ENCODE results near the gene TRIM75.
"Not testable (repeated sequence)": the region's sequence is repeated elsewhere in the genome, so short reads cannot be mapped to it uniquely, and the experiment has no call there.

The TRIM75 gene

GRCh38 chr4:165053645-165054044, at the start of gene TRIM75:
TRIM75 (plus strand) TSS chr4:165053866; CDS start chr4:165059148, 5,282 bp downstream.
- in situ Hi-C loops (cut with MboI; ENCODE audit: low sequenced_read_pairs): no loop called here

DNA sequence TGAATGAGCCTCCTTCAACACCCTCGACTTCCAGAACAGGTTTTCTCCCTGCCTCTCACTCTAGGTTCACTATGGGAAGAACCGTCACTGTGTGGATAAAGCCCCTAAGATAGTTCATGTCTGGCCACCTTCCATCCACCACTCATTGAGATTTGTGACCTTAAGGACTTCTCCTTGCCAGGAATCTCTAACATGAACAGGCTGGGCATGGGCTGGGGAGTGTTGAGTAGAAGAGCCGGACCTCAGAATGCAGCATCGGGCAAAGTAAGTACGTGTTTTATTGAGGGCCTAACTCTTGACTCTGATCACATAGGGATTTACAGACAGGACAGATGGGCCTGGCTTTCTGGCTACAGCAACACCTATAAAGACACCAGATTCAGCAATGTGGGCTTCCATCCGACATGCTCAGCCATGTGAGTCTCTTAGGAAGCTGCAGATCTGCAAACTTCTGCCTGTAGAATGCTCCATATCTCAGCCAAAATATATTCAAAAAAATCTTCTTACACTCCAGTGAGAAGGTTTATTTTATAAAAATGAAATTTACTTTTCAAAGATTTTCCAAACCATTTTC, 48.2 kb upstream of the TRIM75 start:
- in situ Hi-C loops (cut with MboI; ENCODE audit: low sequenced_read_pairs): no loop called here

- in situ Hi-C loops (cut with MboI; ENCODE audit: low sequenced_read_pairs): no loop called here
Observed at GRCh38 chr4:165006456-165006855, 47.2 kb upstream of the TRIM75 start.

- in situ Hi-C loops (cut with MboI; ENCODE audit: low sequenced_read_pairs): no loop called here
Observed at GRCh38 chr4:165006886-165007285, 46.8 kb upstream of the TRIM75 start.

DNA sequence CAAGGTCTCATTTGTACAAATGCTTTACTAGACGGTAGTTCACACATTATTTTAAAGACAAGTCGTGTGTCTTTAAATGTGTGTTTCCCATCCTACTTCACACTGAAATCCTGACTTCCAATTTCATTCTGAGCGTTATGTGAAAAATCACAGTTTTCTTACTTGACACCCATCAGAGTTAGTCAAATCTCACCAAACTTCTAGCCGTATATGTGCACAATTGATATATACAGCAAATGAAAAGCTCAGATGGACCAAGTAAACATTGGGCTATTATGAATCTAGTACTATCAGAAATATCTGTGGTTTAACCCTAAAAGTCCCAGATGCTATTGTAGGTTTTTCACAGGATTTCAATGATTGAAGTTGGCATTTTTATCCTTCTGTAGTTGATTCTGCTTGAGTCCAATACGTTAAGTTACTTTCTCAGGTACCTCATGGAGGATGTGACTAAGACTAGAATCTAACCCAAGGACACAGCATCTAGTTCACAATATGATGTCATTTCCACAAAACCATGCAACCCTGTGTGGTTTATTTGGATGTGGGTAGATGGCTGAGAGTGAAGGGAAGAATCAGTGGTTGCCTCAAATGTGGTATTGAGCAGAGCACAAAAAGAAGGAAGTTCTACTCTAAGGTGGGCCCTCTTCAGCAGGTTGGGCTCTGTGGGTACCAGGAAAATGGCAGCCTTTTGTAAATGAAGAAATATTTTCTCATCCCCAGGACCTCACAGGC, 44.0 kb upstream of the TRIM75 start:
- in situ Hi-C loops (cut with MboI; ENCODE audit: low sequenced_read_pairs): no loop called here

DNA sequence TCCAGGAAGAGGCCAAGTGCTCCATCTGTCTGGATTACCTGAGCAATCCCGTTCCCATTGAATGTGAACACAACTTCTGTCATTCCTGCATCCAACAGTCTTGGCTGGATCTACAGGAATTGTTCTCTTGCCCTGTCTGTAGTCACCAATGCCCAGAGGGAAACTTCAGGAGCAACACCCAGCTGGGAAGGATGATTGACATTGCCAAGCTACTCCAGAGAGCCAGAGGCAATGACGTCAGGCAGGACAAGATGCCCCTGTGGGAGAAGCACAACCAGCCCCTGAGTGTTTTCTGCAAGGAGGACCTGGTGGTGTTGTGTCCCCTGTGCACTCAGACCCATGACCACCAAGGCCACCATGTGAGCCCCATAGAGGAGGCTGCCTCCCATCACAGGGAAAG, 43.2 kb upstream of the TRIM75 start:
- in situ Hi-C loops (cut with MboI; ENCODE audit: low sequenced_read_pairs): no loop called here

- in situ Hi-C loops (cut with MboI; ENCODE audit: low sequenced_read_pairs): no loop called here
Observed at GRCh38 chr4:165010991-165011390, 42.7 kb upstream of the TRIM75 start.

DNA sequence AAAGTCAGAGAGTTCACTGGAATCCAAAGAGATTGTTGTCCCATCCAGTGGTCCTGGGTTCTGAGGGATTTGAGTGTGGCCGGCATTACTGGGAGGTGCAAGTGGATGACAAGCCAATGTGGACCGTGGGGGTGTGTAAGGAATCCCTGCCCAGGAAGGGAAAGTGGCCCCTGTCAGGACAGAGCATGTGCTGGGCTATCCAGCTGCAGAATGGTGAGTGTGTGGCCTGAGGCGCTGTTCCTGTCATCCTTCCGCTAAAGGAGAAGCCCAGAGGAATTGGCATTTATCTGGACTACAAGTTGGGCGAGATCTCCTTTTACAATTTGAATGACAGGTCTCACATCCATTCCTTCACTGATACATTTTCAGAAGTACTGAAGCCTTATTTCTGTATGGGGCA, 42.3 kb upstream of the TRIM75 start:
- in situ Hi-C loops (cut with MboI; ENCODE audit: low sequenced_read_pairs): no loop called here

DNA sequence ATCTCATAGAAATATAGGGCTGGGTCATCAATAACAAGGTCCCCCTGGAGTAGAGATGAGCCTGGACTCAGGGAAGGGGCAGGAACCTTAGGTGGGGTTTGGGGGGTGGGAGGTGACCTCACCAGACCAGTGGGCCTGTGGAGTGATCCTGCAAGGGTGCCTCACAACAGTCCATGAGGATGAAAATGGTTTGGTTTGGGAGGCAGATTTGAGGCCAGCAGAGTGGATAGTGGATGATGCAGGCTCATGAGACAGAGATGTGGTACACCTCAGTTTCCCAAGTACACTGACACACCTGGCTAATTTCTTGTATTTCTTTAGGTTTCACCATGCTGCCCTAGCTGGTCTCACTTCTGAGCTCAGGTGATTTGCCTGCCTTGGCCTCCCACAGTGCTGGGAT, 40.0 kb upstream of the TRIM75 start:
- in situ Hi-C loops (cut with MboI; ENCODE audit: low sequenced_read_pairs): no loop called here

GRCh38 chr4:165016971-165017370, 36.7 kb upstream of the TRIM75 start:
- in situ Hi-C loops (cut with MboI; ENCODE audit: low sequenced_read_pairs): no loop called here

- in situ Hi-C loops (cut with MboI; ENCODE audit: low sequenced_read_pairs): not testable (repeated sequence)
Observed at GRCh38 chr4:165019995-165020394, 33.7 kb upstream of the TRIM75 start.

DNA sequence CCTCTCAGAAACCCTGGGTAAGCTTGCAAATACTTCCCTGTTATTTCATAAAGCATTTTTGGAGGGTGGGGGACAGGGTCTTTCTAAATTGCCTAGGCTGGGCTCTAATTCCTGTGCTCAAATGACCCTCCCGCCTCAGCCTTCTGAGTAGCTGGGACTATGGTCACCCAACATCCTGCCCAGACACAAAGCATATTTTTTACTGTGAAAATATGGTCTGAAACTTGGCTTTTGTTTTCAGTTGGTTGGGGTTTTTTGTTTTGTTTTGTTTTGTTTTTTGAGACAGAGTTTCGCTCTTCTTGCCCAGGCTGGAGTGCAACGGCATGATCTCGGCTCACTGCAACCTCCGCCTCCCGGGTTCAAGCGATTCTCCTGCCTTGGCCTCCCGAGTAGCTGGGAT, 27.9 kb upstream of the TRIM75 start:
- in situ Hi-C loops (cut with MboI; ENCODE audit: low sequenced_read_pairs): not testable (repeated sequence)

GRCh38 chr4:165027762-165028402, 25.8 kb upstream of the TRIM75 start:
- in situ Hi-C loops (cut with MboI; ENCODE audit: low sequenced_read_pairs): no loop called here

GRCh38 chr4:165031436-165032211, 22.0 kb upstream of the TRIM75 start, which contains the start of gene TRIM60:
TRIM60 (plus strand) TSS chr4:165031999; CDS start chr4:165040073, 8,074 bp downstream.
- in situ Hi-C loops (cut with MboI; ENCODE audit: low sequenced_read_pairs): no loop called here

- in situ Hi-C loops (cut with MboI; ENCODE audit: low sequenced_read_pairs): no loop called here
Observed at GRCh38 chr4:165048170-165048569, 5.5 kb upstream of the TRIM75 start.

DNA sequence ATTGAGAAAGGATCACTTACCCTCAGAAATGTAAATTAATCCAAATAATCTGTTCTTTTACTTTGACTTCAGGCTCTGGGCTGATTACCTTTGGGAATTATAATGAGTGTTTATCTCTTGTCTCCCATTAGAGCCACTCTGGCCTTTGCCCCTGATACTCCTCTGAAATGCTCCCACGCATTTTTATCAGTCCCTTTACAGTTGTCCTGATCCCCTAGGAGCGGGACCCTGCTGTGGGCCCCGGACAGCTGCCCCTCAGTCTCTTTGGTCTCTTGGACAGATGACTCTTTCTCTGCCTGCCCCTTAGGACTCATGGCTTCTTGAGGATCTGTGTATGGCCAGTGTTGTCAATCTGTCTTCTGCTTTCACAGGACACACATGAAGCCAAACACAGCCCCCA, 1.0 kb upstream of the TRIM75 start:
- in situ Hi-C loops (cut with MboI; ENCODE audit: low sequenced_read_pairs): no loop called here

DNA sequence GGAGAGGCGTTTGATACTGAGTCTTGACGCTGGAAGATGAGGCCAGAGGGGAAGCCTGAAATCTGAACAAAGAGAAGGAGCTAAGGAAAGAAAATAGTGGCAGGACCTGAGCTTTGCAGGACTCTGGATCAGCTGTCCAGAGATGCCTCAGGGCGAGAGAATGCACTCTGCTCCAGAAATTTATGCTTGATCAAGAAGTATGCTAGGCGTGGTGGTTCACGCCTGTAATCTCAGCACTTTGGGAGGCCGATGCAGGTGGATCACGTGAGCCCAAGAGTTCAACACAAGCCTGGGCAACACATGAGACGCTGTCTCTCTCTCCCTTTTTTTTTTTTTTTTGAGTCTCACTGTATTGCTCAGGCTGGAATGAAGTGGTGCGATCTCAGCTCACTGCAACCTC, 1.9 kb downstream of the TRIM75 start:
- in situ Hi-C loops (cut with MboI; ENCODE audit: low sequenced_read_pairs): no loop called here

DNA sequence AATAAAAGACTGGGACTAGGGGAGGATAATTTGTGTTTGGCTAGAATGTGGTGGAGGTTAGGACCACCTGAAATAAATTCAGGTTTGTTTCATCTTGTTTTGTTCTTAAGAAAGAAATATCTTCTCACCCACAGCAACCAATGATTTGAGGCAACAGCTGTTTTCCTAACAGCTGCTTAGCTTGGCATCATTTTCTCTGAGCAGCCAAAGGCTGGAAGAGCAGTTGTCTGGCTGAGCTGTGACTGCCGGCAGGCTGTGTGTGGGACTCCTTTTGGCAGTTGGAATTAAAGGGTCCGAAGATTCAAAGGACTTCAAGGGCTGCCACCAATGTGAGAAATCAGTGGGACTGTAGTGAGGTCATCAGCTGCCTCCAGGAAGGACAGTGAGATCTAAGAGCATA, 5.0 kb downstream of the TRIM75 start:
- in situ Hi-C loops (cut with MboI; ENCODE audit: low sequenced_read_pairs): no loop called here

DNA sequence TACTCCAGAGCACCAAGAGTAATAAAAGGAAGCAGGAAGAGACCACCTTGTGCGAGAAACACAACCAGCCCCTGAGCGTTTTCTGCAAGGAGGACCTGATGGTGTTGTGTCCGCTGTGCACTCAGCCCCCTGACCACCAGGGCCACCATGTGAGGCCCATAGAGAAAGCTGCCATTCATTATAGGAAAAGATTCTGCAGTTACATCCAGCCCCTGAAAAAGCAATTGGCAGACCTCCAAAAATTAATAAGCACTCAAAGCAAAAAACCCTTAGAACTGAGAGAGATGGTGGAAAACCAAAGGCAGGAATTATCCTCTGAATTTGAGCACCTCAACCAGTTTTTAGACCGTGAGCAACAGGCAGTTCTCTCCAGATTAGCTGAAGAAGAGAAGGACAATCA, 5.7 kb downstream of the TRIM75 start:
- in situ Hi-C loops (cut with MboI; ENCODE audit: low sequenced_read_pairs): no loop called here

GRCh38 chr4:165060938-165061337, 7.3 kb downstream of the TRIM75 start:
- in situ Hi-C loops (cut with MboI; ENCODE audit: low sequenced_read_pairs): no loop called here

GRCh38 chr4:165070560-165070959, 16.9 kb downstream of the TRIM75 start:
- in situ Hi-C loops (cut with MboI; ENCODE audit: low sequenced_read_pairs): no loop called here

Measured in HL-60/S4 treated with phorbol 12-myristate 13-acetate at 8.2 ng/mL for 4 days and 3 days (cell line).